NK-92 treated with Interleukin-12 subunit alpha and Interleukin-12 subunit beta, amount 100 ng/mL, for 24 hours (cell line): ENCODE measurements around the gene RAB39A.
"Not testable (repeated sequence)": the region's sequence is repeated elsewhere in the genome, so short reads cannot be mapped to it uniquely, and the experiment has no call there.

Source experiments
- DNase-seq: peaks from one replicate; lab custom pipeline; 2025; lab: John Stamatoyannopoulos, UW

RAB39A gene

DNA sequence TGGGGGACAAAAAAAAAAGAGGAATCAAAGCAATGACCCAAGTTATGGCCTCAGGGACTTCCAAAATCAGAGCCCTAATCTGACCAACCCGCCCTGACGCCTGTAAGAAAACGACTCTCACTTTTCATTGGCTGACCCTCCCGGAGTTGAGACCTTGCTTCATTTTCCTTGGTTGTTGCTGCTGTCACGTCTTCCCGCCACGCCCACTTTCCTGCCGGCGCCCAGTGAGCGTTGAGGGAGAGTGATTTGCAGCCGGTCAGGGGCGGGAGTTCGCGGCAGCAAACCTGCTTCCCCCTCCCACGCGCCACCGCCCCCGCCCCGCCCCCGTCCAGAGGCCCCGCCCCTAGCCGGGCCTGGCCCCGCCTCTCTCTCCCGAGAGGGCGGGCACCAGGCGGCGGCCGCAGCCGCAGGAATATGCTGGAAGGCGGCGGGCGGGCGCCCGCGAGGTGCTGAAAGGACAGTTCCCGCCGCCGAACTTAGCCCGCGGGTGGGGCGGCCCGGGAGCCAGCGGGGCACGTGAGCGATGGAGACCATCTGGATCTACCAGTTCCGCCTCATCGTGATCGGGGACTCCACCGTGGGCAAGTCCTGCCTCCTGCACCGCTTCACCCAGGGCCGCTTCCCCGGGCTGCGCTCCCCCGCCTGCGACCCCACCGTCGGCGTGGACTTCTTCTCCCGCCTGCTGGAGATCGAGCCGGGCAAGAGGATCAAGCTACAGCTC lies at the start of gene RAB39A:
Gene RAB39A (plus strand): TSS at position 403 of the 721 bp plus-strand sequence. CDS start 121 bp downstream, at position 524.
- no peak for DNase-seq

DNA sequence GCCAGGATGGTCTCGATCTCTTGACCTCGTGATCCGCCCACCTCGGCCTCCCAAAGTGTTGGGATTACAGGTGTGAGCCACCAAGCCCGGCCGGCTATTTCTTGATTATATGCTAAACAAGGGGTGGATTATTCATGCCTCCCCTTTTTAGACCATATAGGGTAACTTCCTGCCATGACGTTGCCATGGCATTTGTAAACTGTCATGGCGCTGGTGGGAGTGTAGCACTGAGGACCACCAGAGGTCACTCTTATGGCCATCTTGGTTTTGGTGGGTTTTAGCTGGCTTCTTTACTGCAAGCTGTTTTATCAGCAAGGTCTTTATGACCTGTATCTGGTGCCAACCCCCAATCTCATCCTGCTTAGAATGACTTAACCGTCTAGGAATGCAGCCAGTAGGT lies 46.8 kb upstream of the RAB39A start:
- not testable (repeated sequence) for DNase-seq

DNA sequence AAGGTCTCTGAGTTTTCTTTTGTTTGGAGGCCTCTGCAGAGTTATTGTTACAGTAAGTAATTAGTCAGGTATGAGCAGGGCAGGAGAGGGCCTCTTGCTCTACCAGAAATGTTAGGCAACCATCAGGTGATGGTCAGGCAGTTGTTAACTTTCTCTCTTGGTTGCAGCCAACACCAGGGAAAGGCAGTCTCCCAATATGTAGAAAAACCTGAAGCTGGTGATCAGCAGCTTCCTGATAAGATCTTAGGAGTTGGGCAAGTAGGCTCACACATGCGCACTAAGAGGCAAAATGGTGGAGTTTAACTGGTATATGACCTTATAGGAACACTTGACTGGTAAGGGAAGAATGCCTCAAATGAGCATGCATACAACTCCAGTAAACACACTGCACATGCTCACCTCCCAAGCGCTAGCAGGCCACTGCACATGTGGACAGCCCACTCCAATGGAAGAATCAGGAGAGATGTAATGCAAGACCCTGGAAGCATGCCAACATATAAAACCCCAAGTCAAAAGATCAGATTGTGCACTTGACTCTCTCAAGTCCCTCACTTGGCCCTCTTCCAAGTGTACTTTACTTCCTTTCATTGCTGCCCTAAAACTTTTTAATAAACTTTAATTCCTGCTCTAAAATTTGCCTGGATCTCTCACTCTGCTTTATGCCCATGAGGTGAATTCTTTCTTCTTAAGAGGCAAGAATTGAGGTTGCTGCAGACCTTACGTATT lies 46.0 kb upstream of the RAB39A start:
- no peak for DNase-seq

GRCh38 chr11:107898270-107898669 lies 30.0 kb upstream of the RAB39A start:
- DNase-seq: no peak

DNA sequence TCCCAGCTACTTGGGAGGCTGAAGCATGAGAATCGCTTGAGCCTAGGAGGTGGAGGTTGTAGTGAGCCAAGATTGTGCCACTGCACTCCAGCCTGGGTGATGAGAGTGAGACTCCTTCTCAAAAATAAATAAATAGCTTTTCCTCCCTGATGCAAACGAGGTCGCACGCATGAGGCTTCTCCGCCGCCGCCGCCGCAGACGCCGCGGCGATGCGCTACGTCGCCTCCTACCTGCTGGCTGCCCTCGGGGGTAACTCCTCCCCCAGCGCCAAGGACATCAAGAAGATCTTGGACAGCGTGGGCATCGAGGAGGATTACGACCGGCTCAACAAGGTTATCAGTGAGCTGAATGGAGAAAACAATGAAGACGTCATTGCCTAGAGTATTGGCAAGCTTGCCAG lies 20.0 kb upstream of the RAB39A start:
- DNase-seq: no peak

GRCh38 chr11:107912415-107912814 lies 15.8 kb upstream of the RAB39A start:
- DNase-seq: not testable (repeated sequence)

GRCh38 chr11:107915229-107915628 lies 13.0 kb upstream of the RAB39A start:
- no peak for DNase-seq

DNA sequence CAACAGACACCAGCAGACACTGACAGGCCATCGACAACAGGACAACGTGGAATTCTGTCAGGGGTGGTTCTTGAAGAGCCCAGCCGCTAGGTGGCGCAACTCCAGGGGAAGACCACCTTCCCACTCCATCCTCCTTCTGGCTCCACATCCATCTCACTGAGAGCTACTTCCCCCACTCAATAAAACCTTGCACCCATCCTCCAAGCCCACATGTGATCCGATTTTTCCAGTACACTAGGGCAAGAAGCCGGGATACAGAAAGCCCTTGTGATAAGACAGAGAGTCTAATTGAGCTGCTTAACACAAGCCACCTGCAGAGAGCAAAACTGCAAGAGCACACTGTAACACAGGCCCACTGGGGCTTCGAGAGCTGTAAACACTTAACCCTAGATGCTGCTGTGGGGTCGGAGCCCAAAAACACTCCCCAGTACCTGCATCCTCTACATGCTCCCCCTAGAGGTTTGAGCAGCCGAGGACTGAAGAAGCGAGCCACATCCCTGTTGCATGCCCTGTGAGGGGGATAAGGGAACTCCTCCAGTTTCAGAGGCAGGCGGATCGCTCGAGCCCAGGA lies 11.5 kb upstream of the RAB39A start:
- DNase-seq: no peak

DNA sequence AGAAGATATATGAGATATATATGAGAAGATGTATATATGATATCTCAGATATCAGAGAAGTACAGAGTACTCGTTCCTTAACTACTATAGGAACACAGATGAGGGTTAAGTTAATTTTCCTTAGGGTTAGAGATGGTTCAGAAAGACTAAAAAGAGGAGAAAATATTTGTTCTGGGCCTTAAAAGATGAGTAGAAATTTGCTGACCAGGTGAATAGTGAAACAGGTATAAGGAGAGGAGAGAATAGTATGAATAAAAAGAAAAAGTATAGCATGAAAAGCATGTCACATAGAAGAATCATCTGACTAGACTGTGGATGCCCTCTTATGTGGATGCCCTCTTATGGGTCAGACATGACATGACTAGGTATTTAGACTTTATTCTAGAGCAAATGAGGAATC lies 6.3 kb upstream of the RAB39A start:
- DNase-seq: no peak

- DNase-seq: not testable (repeated sequence)
Observed at GRCh38 chr11:107923519-107923918, 4.7 kb upstream of the RAB39A start.

GRCh38 chr11:107924306-107924705 lies 3.9 kb upstream of the RAB39A start:
- no peak for DNase-seq

DNA sequence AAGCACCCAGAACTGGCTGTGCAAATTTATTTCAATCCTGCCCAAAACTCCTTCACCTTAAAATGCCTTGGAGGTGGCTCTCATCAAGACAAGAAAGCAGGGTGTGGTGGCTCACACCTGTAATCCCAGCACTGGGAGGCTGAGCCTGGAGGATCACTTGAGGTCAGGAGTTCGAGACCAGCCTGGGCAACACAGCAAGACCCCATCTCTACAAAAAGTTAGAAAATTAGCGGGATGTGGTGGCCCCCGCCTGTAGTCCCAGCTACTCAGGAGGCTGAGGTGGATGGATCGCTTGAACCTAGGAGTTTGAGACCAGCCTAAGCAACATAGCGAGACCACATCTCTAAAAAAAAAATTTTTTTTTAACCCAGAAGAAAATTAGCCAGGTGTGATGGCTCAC lies 689 bp upstream of the RAB39A start:
- DNase-seq: no peak

GRCh38 chr11:107928767-107929507 lies 689 bp downstream of the RAB39A start:
- DNase-seq: no peak

DNA sequence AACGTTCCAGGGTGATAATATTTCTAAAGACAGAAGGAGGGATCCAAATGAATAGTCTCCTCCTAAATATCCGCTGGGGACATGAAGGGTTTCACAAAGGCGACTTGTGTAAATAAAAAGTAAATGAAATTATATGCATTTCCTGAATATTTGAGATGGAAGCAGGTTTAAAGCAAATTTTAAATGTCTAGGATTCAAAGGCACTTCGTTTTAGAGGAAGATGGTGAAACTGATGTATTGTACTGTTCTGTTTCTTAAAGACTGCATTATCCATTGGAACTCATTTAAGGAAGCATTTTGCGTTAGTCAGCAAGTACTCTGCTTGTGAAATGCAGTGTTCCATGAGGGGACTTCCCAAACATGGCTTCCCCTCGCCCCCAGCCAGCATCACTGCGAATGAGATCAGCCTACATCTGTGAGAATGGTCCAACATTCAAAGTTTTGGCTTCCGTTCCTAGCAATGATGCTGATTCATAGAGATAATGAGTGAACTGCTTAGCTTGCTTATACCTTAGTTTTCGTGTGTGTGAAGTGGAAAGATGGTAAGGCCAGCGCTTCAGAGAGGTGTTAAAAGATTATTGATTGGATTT lies 1.5 kb downstream of the RAB39A start:
- no peak for DNase-seq

DNA sequence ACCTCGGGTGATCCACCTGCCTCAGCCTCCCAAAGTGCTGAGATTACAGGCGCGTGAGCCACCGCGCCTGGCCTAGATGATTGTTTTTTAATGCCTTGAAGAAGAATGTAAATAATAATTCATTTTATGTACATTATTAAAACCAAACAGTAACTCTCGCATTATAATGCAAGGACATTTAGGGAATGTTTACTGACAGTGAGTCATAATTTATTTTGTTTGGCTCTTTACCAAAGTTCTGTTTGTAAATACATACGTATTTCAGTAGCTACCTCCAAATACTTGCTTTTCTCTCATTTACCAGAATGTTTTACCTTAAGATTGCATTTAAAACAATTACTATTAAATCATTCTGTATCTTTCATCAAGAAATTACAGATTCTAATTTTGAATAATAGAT lies 3.0 kb downstream of the RAB39A start:
- no peak for DNase-seq

DNA sequence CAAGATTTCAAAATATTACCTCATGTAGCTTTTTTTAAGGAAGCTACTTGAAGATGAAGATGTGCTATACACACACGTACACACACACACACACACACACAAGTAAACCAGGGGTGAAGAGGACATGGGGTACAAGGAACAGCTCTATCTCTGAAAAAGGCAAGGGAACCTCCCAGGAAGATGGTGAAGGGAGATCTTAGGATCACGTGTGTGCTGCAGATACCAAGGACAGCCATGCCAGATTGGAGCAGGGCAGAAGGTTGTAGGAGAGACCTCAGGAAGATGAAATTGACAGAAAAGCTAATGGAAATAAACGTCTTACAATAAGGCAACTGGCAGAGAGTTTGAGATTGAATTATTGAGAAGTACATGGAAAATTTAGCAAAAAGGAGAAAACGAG lies 19.7 kb downstream of the RAB39A start:
- no peak for DNase-seq

- not testable (repeated sequence) for DNase-seq
Observed at GRCh38 chr11:107948328-107948727, 20.1 kb downstream of the RAB39A start.

- no peak for DNase-seq
Observed at GRCh38 chr11:107951155-107951554, 22.9 kb downstream of the RAB39A start.

- DNase-seq: no peak
Observed at GRCh38 chr11:107953446-107953845, 25.2 kb downstream of the RAB39A start.

GRCh38 chr11:107956543-107956942 lies 28.3 kb downstream of the RAB39A start:
- DNase-seq: no peak

DNA sequence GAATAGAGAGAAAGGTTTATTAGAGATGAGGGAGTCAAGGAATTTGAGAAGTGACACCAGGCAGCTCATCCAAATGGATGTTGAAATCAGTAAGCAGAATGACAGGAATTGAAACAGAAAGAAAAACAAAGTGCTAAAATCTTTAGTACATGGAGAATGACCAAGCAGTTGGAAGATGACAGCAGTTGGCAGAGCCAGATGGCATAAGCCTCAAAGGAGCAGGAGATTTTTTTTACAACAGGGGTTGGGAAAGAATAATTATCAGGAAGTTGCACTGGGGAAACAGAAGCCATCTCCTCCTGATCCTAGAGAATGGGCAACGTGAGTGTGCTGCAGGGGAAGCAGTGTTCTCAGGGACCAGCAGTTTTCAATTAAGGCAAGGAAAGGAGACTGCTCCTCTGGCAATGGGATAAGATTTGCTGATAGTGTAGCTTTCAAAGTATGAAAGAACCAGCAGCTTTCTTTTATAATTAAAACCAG lies 28.9 kb downstream of the RAB39A start:
- no peak for DNase-seq

- DNase-seq: no peak
Observed at GRCh38 chr11:107961480-107961879, 33.2 kb downstream of the RAB39A start.
